ENCODE measurements around the gene AUTS2.

Gene AUTS2

DNA sequence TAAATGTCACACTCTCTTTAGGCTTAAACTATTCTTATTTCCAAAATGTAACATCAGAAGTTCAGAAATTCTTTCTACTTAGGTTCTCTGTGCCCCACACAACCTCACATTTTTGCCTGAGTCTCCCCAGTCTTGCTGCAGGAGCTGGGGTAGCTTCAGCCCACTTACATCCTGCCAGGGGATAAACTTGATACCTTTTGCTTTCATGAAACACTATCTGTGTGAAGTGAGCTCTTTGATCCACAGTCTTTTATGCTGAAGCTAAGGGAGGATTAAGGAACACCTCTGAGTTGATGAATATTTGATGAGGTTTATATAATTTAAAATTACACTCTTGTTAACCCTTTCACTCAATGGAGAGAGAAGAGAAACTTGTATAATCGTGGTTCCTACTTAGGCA lies 341.0 kb downstream of the AUTS2 start:
- no peak for DNase-seq (ENCODE audit: low read depth in 2 of 2)

DNA sequence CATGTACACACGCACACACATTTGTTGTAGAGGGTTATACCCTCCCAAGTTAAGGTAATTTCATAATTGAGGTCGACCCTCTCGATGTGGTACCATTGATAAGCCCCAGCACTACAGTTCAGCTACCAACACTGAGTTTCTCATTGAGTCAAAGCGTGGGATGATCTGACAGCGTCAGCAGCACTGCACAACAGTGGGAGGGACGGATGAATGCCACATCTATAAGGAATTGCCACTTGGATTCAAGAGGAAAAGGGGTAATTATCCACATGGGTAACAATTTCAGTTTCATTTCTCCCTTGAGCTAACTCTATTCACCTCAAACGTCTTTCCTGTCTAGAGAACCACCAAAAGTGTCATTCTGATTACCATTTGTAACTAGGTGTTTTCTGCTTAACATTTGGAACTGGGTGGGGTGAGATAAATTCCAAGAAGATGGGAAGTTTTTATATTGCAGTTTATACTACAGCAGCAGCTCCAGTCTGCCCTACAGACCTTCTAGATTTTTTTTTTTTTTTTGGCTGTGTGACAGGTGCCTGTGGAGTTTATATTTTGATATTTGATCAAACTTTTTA lies 342.9 kb downstream of the AUTS2 start:
- DNase-seq (ENCODE audit: low read depth in 2 of 2), result no peak

DNA sequence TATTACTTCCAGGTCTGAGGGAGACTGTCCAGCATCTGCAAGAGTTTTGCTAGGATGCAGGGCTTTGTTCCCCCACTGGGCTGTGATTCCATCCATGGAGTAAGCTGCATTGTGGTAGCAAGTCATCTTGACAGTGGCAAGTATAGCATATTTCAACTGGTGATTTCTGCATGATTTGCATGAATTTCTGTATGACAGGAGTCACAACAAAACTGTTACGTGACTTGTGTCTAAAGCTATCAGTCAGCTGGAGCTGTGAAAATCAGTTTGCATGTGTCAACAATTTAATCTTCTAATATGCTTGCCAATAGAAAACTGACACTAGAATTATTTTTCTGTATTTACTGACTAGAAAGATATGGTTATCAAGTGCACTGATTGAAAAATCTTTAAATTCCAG lies 344.3 kb downstream of the AUTS2 start:
- DNase-seq (ENCODE audit: low read depth in 2 of 2), result no peak

DNA sequence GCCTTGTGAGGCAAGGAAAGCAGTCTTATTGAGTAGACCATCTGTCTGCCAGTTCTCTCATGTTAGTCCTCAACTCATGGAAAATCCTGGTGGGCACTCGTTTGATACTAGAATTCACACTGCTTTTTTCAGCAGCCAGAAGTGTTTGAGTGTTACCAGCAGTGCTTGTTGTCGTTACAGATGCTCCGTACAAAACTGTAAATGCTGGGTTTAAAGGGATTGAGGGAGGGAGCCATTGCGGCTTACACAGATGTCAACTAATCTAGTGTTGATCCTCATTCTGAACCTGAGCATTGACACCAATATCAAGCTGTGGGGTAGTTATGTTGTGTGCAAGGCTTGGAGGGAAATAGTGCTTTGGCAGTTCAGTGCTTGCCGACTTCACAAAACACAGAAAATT lies 348.6 kb downstream of the AUTS2 start:
- no peak for DNase-seq (ENCODE audit: low read depth in 2 of 2)

DNA sequence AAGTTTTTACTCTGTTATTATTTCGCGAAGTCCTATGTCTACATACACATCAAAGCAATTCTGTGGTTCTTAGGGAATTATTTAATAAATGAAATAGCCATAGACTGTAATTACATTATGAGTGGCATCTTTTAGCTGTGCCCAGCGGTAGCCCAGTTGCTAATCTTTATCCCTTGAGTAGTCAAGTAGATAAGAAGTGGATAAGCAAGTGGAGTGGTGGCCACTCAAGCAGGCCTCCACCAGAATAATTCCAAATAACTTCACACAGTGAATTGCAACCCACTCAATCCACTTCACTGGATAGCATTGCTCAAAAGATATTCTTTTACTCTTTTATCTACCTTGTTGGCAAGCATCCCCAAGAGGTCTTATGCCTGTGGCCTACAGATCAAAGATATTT lies 349.7 kb downstream of the AUTS2 start:
- DNase-seq (ENCODE audit: low read depth in 2 of 2), result no peak

DNA sequence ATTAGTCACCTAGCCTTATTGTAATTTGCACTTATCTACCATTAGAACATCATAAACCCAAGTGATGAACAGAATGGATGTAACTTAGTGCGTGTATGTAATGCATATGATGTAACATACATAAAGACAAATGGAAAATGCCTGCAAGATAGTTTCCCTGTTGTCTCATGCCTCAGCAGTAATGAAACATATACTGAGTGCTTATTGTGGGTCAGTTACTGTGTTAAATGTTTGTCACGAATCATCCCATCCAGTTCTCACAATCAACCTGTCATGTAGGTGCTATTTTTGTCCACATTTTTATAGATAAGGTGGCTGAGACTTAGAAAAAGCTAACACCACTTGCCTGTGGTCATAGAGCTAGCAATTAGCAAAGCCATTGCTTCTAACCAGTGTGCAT lies 350.8 kb downstream of the AUTS2 start:
- no peak for DNase-seq (ENCODE audit: low read depth in 2 of 2)

DNA sequence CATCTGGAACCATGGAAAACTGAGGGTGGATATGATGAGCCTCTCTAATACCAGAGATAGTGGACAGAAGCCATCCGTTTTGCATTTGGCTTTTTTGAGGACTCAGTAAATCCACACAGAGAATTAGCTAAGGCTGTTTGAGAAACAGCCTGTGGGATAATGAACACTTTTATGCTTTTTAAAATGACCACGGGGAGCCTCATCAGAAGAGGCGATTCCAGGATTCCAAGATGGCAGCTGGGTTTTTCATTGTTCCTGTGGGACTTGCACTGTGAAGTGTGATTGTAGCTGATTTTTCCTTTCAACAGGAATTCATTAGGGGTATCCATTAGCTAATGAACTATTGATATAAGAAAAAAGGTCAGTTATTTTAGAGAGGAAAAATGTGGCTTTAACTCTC lies 353.2 kb downstream of the AUTS2 start:
- no peak for DNase-seq (ENCODE audit: low read depth in 2 of 2)

DNA sequence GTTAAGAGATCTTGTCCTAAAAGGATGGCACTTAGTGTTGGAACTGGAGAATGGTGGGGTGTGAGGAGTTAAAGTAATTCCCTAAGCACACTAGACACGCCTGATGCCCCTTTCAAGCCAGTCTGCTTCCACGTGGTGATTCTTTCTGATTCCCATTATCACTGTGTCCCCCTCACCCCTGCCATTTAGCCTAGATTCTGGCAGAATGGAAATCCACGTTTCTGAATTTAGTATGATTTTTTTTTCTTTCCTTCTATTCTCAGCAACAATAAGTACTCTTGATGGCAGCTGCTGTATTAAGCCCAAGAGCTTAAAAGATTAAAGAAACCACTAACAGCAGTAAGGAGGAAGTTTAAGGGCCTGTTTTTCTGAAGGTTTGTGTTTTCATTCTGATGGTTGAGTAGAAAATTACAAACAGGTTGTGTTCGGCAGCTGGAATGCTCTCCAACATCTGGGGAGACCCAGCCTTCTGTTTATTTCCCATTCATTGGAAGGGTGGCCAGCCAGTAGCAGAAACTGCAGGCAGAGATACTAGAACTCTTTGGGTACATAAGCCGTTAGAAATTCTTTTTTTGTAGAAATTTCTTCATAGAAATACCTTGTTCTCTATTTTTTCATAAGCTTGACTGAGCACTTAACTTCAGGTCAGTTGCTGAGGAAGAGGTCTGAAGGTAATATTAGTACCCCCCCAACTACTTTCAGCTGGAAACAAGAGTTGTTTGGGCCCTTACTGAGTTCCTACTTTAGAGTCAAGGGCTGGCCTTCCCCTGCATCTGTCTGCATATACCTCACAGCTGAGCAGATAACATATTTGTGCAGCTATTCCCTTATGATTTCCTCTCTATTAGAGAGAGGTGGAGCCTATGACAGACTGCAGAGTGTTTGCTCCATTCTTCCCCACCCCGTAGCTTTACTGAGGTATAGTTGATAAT lies 355.1 kb downstream of the AUTS2 start:
- DNase-seq (ENCODE audit: low read depth in 2 of 2), result no peak

DNA sequence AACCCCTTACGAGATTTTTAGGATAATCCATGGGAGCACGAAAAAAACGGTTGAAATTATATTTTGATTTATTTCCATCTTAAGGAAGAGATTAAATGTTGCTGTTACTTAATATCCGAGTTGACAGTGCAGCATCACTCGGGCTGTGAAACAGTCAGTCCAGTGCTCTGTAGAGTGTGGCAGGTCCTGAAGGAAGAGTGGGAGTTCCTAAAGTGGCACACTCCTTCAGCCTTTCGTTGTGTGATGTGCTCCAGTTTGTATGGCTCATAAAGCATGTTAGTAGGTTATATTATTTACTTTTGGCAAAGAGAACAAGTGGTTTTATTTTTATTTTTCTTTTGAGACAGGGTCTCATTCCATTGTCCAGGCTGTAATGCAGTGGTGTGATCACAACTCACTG lies 358.3 kb downstream of the AUTS2 start:
- DNase-seq (ENCODE audit: low read depth in 2 of 2), result no peak

DNA sequence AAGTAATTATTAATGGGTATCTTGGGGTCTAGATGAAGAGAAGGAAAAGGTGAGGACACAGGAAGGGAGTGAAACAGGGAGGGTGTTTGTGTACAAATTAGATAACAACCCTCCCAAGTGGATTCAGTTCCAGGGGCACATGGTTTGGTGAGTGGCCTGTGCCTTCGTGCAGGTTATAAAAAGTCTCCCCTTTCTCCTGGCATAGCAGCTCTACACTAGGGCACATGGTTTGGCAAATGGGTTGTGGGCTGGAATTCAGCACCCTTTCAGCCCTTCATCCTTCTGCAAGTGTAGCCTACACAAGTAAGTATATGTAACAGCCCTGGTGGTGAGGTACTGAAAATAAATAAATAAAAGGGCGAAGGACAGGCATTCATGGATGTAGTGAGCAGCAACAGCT lies 359.4 kb downstream of the AUTS2 start:
- no peak for DNase-seq (ENCODE audit: low read depth in 2 of 2)

DNA sequence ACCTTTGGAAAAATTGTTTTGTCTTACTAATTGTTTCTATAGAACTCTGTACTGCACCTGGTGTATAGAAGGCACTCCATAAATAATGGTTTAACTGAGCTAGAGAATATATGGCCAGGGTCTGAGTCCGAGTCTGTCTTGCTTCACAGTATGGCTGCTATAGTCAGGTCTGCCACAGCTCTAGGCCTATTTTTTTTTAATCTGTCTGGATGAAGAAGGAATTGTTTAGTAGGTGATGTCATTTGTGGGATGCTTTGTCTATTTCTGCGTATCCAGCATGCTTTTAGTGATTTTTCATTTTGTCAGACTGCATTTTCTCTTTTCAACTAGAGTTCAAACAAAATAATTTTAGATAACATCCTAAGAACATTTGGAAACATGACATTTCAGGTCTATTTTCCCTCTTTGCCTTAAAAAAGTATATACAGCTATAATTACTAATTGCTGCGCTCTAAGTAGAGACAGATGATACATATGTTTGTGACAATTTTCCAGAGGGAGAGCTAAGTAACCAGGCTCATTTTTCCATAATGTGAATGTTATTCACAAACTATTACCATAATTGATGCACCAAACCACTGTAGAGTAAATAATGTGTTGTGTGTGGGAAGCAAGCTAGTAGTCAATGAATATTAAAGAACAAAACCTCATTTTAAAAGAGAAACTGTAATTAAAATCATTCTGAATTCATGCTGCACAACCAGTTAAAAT lies 361.7 kb downstream of the AUTS2 start:
- no peak for DNase-seq (ENCODE audit: low read depth in 2 of 2)

DNA sequence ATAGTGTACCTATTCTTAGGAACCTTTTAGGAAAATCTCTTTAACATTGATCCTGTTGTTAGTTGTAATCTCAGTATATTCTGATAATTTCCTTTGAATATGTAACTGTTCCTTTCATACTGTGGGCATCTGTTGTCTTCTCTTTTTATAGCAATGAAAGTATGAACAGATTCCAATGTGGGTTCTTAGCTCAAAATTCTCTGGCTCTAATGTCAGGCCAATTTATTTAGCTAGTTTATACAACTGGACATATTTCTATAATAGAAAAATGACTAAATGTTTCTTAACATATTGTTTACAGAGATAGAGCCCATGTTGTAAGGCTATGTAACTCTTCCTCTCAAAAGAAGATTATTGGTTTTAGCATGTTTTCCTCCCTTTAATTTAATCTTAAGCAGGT lies 363.2 kb downstream of the AUTS2 start:
- no peak for DNase-seq (ENCODE audit: low read depth in 2 of 2)

DNA sequence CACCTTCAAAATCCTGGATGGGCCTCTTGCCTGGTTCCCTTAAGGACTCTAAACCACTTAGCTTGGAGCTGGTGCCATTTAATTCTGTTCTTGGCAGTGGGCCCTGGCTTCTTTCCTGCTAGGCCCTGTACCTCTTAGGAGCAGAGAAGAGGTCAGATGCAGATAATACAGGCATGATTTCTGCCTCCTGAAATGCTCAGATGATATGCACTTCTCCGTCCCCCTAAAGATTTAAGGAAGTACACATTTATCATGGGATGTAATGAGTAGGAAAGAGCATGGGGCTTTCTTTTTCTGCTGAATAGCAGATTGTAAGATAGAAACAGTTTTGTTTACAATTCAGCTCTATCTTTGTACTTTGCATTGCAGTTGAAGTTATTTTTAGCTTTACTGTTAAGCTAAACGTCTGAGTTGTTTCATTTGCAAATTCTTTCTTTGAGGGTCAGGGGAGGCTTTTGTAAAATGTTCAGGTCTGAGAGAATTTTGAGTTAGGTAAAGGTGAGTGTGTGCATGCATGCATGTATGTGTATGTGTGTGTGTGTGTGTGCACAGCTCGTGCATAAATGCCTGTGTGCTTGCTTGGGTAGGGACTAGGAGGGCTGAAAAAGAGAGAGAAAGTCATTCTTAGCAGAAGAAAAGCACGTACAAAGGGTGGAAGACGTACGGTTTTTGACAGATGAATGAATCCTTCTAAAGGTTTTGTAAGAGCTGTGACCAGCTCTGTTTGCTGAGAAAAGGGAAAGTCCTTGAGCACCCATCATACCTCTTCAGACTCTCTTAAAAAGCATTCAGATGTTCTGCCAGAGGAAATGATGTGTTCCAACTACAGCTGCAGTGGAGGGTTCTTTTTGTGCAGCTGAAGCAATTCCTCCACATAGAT lies 364.2 kb downstream of the AUTS2 start:
- DNase-seq (ENCODE audit: low read depth in 2 of 2), result no peak

DNA sequence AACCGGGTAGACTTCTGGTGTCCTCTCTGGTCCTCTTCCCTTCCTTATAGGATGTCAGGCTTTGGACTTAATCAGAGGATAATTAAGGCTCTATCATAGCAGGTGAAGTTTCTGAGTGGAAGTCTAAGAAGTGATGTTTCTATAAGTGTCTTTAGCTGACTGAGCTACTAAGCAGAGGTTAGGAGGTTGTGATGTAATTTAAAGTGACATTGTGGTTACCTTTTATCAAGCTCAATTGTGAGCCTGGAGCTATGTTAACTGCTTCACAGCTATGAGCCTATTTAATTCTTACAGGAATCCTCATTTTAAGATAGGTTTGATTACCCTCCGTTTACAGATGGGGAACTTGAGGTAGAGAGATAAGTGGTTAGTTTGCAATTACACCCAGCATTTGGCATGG lies 365.1 kb downstream of the AUTS2 start:
- no peak for DNase-seq (ENCODE audit: low read depth in 2 of 2)

DNA sequence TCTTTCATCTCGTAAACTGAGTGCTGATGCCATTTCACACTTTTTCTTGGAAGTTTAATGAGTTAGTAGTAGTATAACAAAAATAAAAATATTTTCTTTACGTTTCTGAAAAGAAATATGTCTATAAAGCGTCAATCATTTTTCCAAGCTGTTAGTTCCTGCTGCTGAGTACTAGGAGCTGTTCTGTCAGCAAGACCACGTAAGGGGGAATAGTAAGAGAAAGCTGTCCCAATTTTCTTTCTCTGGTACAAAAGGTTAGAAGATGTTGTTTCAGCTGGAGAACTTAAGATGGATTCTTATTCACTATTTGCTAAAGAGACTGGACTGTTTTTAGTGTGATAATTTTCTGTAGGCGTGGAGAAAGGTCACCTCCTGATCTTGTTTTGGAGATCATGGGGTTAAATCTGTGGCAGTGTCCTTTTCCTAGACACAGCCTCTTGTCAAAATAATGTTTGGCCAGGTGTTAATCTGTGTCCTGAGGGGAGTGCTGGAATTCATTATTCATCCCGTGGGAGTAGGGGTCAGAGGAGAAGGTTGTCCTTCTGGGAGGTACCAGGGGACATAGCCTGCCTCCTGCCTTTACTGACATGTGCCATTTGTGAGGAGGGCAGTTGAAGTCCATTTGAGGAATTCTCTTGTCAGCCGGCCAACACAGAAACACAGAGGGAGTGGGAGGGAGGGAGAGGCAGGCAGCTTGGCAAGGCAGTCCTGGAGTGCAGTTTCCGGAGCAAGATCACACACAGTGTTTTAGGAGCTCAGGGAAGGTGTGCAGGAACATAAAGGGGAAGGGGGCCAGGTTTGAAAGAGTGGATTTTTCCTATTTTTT lies 368.7 kb downstream of the AUTS2 start:
- no peak for DNase-seq (ENCODE audit: low read depth in 2 of 2)

DNA sequence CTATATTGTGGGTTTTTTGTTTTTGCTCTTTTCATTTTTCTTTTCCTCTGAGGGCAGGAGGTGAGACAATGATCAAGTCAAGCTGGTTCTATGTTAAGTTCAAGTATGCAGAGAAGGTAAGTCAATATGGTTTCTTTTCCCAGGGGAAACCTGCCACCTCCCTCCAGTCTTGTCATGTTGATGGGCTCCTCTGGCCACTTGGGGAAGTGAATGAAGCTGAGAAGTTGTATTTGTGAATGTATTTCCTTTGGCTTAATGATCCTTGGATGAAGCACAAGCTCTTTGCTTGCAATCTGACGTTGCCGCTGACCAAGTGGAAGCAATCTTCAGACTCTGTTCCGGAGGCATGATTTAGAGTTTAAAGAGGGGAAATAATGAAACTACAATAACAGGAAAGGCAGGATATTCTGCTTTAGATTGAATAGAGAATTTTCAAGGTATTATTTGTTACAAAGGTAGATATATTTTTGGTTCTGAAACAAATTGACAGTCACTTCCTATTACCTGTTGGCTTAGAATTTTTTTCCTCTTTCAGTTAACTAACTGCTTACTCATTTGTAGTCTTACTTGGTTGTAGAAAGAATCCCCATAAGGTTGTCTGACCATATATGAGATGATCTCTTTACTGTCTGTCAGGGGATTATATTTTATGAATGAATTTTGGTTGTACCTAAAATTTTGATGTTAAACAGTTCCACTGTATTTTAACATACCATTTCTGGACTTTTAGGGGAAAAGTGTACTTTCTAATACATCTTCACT lies 369.6 kb downstream of the AUTS2 start:
- no peak for DNase-seq (ENCODE audit: low read depth in 2 of 2)

DNA sequence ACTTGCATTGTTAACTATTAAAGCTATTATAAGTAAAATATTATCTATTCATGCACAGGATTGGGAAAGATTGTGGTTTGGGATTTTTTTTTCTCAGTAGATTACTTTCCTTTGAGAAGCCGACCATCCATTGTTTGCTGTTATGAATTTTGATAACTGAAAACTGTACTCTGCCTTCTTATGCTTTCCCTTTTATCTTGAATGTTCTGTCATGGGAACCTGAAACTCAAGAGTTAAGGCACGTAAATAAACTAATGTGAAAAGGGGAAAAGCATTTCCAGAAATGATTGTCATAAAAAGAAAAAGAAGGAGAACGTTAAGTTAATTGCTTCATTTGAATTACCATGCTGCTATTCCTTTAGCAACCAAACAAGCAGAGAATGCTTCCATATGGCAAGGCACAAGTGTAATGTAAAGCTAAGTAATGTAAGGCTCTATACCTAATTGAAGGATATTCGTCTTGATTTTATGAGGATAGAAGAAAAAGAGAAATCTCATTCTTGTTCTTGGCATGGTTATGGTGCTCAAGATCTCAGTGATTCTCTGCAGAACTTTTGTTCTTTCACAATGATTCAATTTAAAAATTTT lies 370.8 kb downstream of the AUTS2 start:
- no peak for DNase-seq (ENCODE audit: low read depth in 2 of 2)

DNA sequence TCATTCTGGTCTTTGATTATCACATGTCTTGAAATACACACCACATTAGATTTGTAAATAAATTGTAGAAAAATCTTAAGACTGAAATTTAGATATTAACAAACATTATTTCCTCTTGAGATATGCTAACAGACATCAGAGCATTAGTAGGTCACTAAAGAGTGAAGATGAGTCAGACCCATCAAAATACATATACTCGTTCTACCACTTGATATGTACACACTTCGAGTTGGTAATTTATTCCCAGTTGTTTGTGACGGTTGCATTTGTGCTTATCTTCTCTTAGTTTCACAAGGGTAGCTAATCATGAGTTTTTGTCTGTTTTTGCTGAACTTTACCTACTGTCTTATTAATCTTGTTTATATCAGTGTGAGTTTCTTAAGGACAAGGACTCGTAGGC lies 383.4 kb downstream of the AUTS2 start:
- DNase-seq (ENCODE audit: low read depth in 2 of 2), result no peak

DNA sequence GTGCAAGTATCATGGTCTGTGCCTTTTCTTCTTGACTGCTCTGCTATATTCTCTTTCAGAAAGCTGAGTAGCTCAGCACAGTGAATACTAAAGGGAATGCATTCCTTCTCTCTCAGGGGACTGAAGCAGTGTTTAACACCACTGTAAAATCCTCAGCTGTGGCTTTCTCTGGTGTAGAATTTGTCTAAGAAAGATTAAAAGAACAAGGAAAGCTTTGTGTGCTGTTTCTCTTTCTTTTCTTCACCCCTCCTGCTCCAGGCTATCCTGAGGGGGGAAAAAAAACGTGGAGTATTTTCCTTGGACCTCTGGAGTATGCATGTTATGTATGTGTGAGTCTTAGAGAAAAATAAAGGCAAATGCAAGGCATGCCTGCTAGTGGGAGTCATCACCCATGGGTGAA lies 383.9 kb downstream of the AUTS2 start:
- no peak for DNase-seq (ENCODE audit: low read depth in 2 of 2)

DNA sequence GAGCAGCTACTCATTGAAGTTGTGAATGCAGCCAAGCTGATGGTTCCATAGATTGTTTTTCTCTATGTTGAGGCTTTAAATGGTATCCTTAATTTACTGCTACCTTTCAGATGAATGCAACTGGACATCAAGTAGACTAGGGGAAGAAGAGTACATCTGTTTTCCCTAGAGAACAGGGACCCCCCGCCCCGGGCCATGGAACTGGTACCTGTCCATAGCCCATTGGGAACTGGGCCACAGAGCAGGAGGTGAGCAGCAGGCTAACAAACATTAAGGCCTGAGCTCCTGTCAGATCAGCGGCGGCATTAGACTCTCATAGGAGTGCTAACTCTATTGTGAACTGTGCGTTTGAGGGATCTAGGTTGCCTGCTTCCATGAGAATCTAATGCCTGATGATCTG lies 391.3 kb downstream of the AUTS2 start:
- DNase-seq (ENCODE audit: low read depth in 2 of 2), result no peak
